Endothelial cell of umbilical vein (primary cell): ENCODE measurements around the gene ELL2. TPM values are rescaled to one million over a fixed set of nuclear protein-coding genes. Genes with fewer than 3 reads are reported as not detected.

ENCODE experiments used
- BruUV-seq: library from RNA; stranded (reverse); fragments of 400-500 nt; replicated peaks from 2 replicates; lab custom pipeline; 2021; lab: Mats Ljungman, UMichigan
- CTCF ChIA-PET: fragments of 300-600, 350-600 bp; sonication (Branson Sonifier 250); formaldehyde crosslinking; loops from one replicate; lab custom pipeline; 2021; ENCODE audit warnings: antibody characterized with exemption, inconsistent platforms; lab: Charles Lee
- POLR2A ChIA-PET: fragments of 300-600, 350-600 bp; sonication (Branson Sonifier 250); formaldehyde crosslinking; loops from one replicate; lab custom pipeline; 2021; ENCODE audit warnings: antibody characterized with exemption, inconsistent platforms; lab: Charles Lee
- DNase-seq: peaks from one replicate; pipeline ENCODE4 v3.0.0-alpha.2; 2011; ENCODE audit warnings: low read depth, low spot score
- FAIRE-seq: peaks from 2 replicates; lab custom pipeline; 2011; peaks lifted over from hg19 to GRCh38; lab: Jason Lieb, UNC
- H2AFZ ChIP-seq: 2 replicates; pipeline ENCODE4 v1.6.0; 2012; ENCODE audit warnings: low read depth, low read length, control low read depth, inconsistent platforms
- H3K27ac ChIP-seq: 2 replicates; pipeline ENCODE4 v1.5.1; 2011; ENCODE audit warnings: low read depth, mild to moderate bottlenecking, control low read depth, low read length, moderate library complexity; ENCODE audit not compliant: insufficient read depth
- H3K27me3 ChIP-seq, 2 experiments: 2 replicates each; pipeline versions ENCODE4 v1.6.0 to v1.6.1; 2011; ENCODE audit warnings: low read length in 2 of 2, mixed read lengths in 1 of 2; ENCODE audit not compliant: control insufficient read depth in 2 of 2, insufficient read depth in 2 of 2
- H3K36me3 ChIP-seq, 2 experiments: 2 replicates in 1 of 2; 3 replicates in 1 of 2; pipeline ENCODE4 v1.5.1; 2011; ENCODE audit warnings: low read length in 2 of 2, mild to moderate bottlenecking in 1 of 2, moderate library complexity in 1 of 2; ENCODE audit not compliant: control insufficient read depth in 2 of 2, insufficient read depth in 2 of 2; ENCODE audit errors: extremely low read depth in 1 of 2
- H3K4me1 ChIP-seq: 3 replicates; pipeline ENCODE4 v1.5.1; 2011; ENCODE audit warnings: mild to moderate bottlenecking, low read length; ENCODE audit not compliant: control insufficient read depth, insufficient read depth; ENCODE audit errors: extremely low read depth
- H3K4me2 ChIP-seq: 2 replicates; pipeline ENCODE4 v1.6.1; 2011; ENCODE audit warnings: low read length, control low read depth, mixed read lengths; ENCODE audit not compliant: insufficient read depth
- H3K4me3 ChIP-seq, 3 experiments: fragments of 200-600 bp in 1 of 3; sonication (generic), shearing (Covaris generic) in 1 of 3; replicated peaks in 1 of 3; 2 replicates each; pipeline ENCODE4 v1.5.1; 2011 to 2016; ENCODE audit warnings: control low read depth in 3 of 3, low read length in 3 of 3, mild to moderate bottlenecking in 2 of 3, inconsistent platforms in 1 of 3, low read depth in 1 of 3, moderate library complexity in 1 of 3; ENCODE audit not compliant: insufficient read depth in 1 of 3
- H3K79me2 ChIP-seq: 2 replicates; pipeline ENCODE4 v1.6.0; 2012; ENCODE audit warnings: low read length, inconsistent platforms; ENCODE audit not compliant: control insufficient read depth, insufficient read depth
- H3K9ac ChIP-seq: replicated peaks from 2 replicates; pipeline ENCODE3; 2011; ENCODE audit warnings: low read length, control low read depth; ENCODE audit not compliant: insufficient read depth; ENCODE audit errors: extremely low read depth
- H3K9me1 ChIP-seq: replicated peaks from 3 replicates; pipeline ENCODE4 v1.6.0; 2011; ENCODE audit warnings: mild to moderate bottlenecking, low read length; ENCODE audit not compliant: control insufficient read depth, insufficient read depth; ENCODE audit errors: extremely low read depth
- H3K9me3 ChIP-seq: replicated peaks from 2 replicates; pipeline ENCODE4 v1.5.1; 2012; ENCODE audit warnings: low read length, inconsistent platforms; ENCODE audit not compliant: control insufficient read depth, insufficient read depth
- H4K20me1 ChIP-seq: replicated peaks from 2 replicates; pipeline ENCODE3; 2011; ENCODE audit warnings: mild to moderate bottlenecking, low read length; ENCODE audit not compliant: control insufficient read depth, insufficient read depth; ENCODE audit errors: extremely low read depth
- CTCF ChIP-seq, 2 donors: IDR thresholded peaks; 1 replicate in 1 of 2; 2 replicates in 1 of 2; pipeline ENCODE4 v1.5.1; 2011; ENCODE audit warnings: low read length in 2 of 2, mild to moderate bottlenecking in 2 of 2, moderate library complexity in 2 of 2, control low read depth in 1 of 2, inconsistent platforms in 1 of 2, low read depth in 1 of 2; ENCODE audit not compliant: insufficient read depth in 1 of 2; ENCODE audit errors: extremely low read depth in 1 of 2
- EZH2 ChIP-seq: IDR thresholded peaks from 2 replicates; pipeline ENCODE4 v1.6.1; 2012; ENCODE audit warnings: borderline replicate concordance, low read depth, mild to moderate bottlenecking, moderate library complexity, low read length, inconsistent platforms; ENCODE audit not compliant: severe bottlenecking
- GATA2 ChIP-seq: IDR thresholded peaks from 2 replicates; pipeline ENCODE4 v1.7.0; 2011; ENCODE audit warnings: low read depth, mild to moderate bottlenecking, moderate library complexity, mixed read lengths, low read length; ENCODE audit not compliant: insufficient read length, insufficient read depth
- JUN ChIP-seq: IDR thresholded peaks from 2 replicates; pipeline ENCODE4 v1.6.1; 2011; ENCODE audit warnings: borderline replicate concordance, low read depth; ENCODE audit not compliant: insufficient read length, insufficient read depth
- MAX ChIP-seq: IDR thresholded peaks from 2 replicates; pipeline ENCODE4 v1.6.1; 2011; ENCODE audit not compliant: insufficient read depth, insufficient read length
- MYC ChIP-seq: IDR thresholded peaks from one replicate; pipeline ENCODE4 v1.6.1; 2011; ENCODE audit warnings: mild to moderate bottlenecking, low read depth, low read length
- POLR2A ChIP-seq: IDR thresholded peaks from 2 replicates; pipeline ENCODE4 v1.6.1; 2012; ENCODE audit warnings: low read depth, mild to moderate bottlenecking, control low read depth, low read length
- dilution Hi-C: fragments of 300-500 bp; cut with MboI; formaldehyde crosslinking; loops from one replicate; pipeline ENCODE4 v1.15.0; 2019; ENCODE audit warnings: low sequenced_read_pairs; ENCODE audit not compliant: extremely low pct_ligation_motif_present
- intact Hi-C: fragments of 100-400 bp; cut with micrococcal nuclease; formaldehyde crosslinking; loops from one replicate; pipeline ENCODE4 v1.10.0; 2022
- polyA plus RNA-seq, 4 experiments: library from polyadenylated mRNA; depleted of rRNA in 3 of 4; stranded (reverse) in 3 of 4; unstranded in 1 of 4; fragments of >200 nt; gene quantifications; 2 replicates each; pipeline versions ENCODE4 v1.2.1 to v1.2.3, GENCODE V29; 2011 to 2012; ENCODE audit warnings: missing spikeins in 1 of 4
- total RNA-seq: library from RNA; stranded (reverse); gene quantifications from 2 replicates; pipeline ENCODE4 v1.2.3, GENCODE V29; 2021

Gene ELL2
- total and polyA plus RNA-seq, 2 donors (not counting 3 experiments of a cell fraction or from before 2014, with no cell fraction given): 6.8 to 26.0 TPM

GRCh38 chr5:95838001-95838520, 123.6 kb downstream of the ELL2 start:
- Histone ChIP-seq H4K20me1 (no peaks in the 10 kb centered on the region), H3K4me1 (peaks cover 21% of the 10 kb centered on the region), H3K79me2 (no peaks in the 10 kb centered on the region), H3K4me2 (no peak overlapping the region), H3K36me3 (no peaks in the 10 kb centered on the region), H2AFZ (no peak overlapping the region), H3K9me3 (no peaks in the 10 kb centered on the region), H3K9ac (no peak overlapping the region), H3K27ac (no peak overlapping the region), H3K27me3 (no peaks in the 10 kb centered on the region), H3K4me3 (no peak overlapping the region), H3K9me1 (no peaks in the 10 kb centered on the region)
- FAIRE-seq (no peak), DNase-seq (no peak)
- dilution Hi-C loops: loop anchor here (25.0 kb wide), 1 partner anchor 201 kb away; the partner anchor contains the start of gene RFESD
- no TSS peak for BruUV-seq
- intact Hi-C loops: loop anchor here (5.0 kb wide), 1 partner anchor 106 kb away; the partner anchor contains the start of gene RHOBTB3
- ChIA-PET CTCF (interaction anchor here (1.3 to 4.3 kb wide), 2 partner anchors 57 to 169 kb away, joined by 3 to 25 read pairs; no protein-coding TSS in a partner anchor), POLR2A (no interaction called here)
- TF ChIP-seq GATA2: no peak
- no peak for TF ChIP-seq POLR2A
- no peak for TF ChIP-seq JUN
- no peak for TF ChIP-seq MYC
- no peak for TF ChIP-seq MAX
- no peak for TF ChIP-seq CTCF (IDR thresholded peaks at IDR 0.05; ENCODE audit: extremely low read depth in 1 of 2, insufficient read depth in 1 of 2, low read depth in 1 of 2, low read length in 2 of 2)
- no peak for TF ChIP-seq EZH2
